Caco-2 (cell line): ENCODE data around the gene CCT8L2. TPM values are rescaled to one million over a fixed set of nuclear protein-coding genes. Genes with fewer than 3 reads are reported as not detected.
"Not testable (repeated sequence)": the region's sequence is repeated elsewhere in the genome, so short reads cannot be mapped to it uniquely, and the experiment has no call there.

ENCODE experiments used
- BruUV-seq: library from RNA; stranded (reverse); fragments of 400-500 nt; replicated peaks from 2 replicates; lab custom pipeline; 2021; lab: Mats Ljungman, UMichigan
- CTCF ChIA-PET: fragments of 300-600 bp; sonication (Branson Sonifier 250); formaldehyde crosslinking; loops from one replicate; lab custom pipeline; 2022; ENCODE audit warnings: antibody characterized with exemption; lab: Charles Lee
- POLR2A ChIA-PET: fragments of 300-600 bp; sonication (Branson Sonifier 250); formaldehyde crosslinking; loops from one replicate; lab custom pipeline; 2022; ENCODE audit warnings: antibody characterized with exemption; lab: Charles Lee
- DNase-seq, 2 experiments: peaks; one replicate each; pipeline versions ENCODE4 v3.0.0 to v3.0.0-alpha.2; 2020 to 2022
- H3K27me3 ChIP-seq: replicated peaks from 2 replicates; pipeline ENCODE4 v1.6.0; 2011; ENCODE audit warnings: low read length; ENCODE audit not compliant: control insufficient read depth, insufficient read depth
- H3K36me3 ChIP-seq: 2 replicates; pipeline ENCODE4 v1.5.1; 2011; ENCODE audit warnings: low read length; ENCODE audit not compliant: control insufficient read depth, insufficient read depth
- H3K4me1 ChIP-seq: fragments of 250-450 bp; sonication (Bioruptor Pico); 2 replicates; pipeline ENCODE4 v1.5.1; 2020; ENCODE audit warnings: mild to moderate bottlenecking
- H3K4me3 ChIP-seq: 2 replicates; pipeline ENCODE4 v1.5.1; 2011; ENCODE audit warnings: low read depth, mild to moderate bottlenecking, control low read depth, low read length
- H3K9me3 ChIP-seq: fragments of 250-450 bp; sonication (Bioruptor Pico); 2 replicates; pipeline ENCODE4 v1.5.1; 2020; ENCODE audit warnings: mild to moderate bottlenecking, moderate library complexity
- H3K27ac Mint-ChIP-seq: one replicate; pipeline ENCODE4 v1.8.0; 2022; ENCODE audit warnings: mixed read lengths; ENCODE audit not compliant: unreplicated experiment
- H3K27me3 Mint-ChIP-seq: one replicate; pipeline ENCODE4 v1.8.0; 2022; ENCODE audit warnings: mixed read lengths; ENCODE audit not compliant: insufficient read depth, unreplicated experiment
- H3K36me3 Mint-ChIP-seq: one replicate; pipeline ENCODE4 v1.8.0; 2022; ENCODE audit warnings: mild to moderate bottlenecking, mixed read lengths; ENCODE audit not compliant: insufficient read depth, unreplicated experiment
- H3K4me1 Mint-ChIP-seq: one replicate; pipeline ENCODE4 v1.8.0; 2022; ENCODE audit warnings: low read depth, mixed read lengths; ENCODE audit not compliant: unreplicated experiment
- H3K4me3 Mint-ChIP-seq: one replicate; pipeline ENCODE4 v1.8.0; 2022; ENCODE audit warnings: mild to moderate bottlenecking, moderate library complexity, mixed read lengths; ENCODE audit not compliant: unreplicated experiment
- H3K9me3 Mint-ChIP-seq: one replicate; pipeline ENCODE4 v1.8.0; 2022; ENCODE audit warnings: mixed read lengths; ENCODE audit not compliant: unreplicated experiment
- CTCF ChIP-seq, 2 experiments: fragments of 200-600 bp in 1 of 2; IDR thresholded peaks; 1 replicate in 1 of 2; 2 replicates in 1 of 2; pipeline versions ENCODE4 v1.5.1 to v1.8.0; 2011 to 2022; ENCODE audit warnings: antibody characterized with exemption in 1 of 2, control low read depth in 1 of 2, inconsistent platforms in 1 of 2, low read depth in 1 of 2, low read length in 1 of 2, mild to moderate bottlenecking in 1 of 2, moderate library complexity in 1 of 2; ENCODE audit not compliant: insufficient read depth in 1 of 2, severe bottlenecking in 1 of 2, unreplicated experiment in 1 of 2
- intact Hi-C: fragments of 100-400 bp; cut with micrococcal nuclease; formaldehyde crosslinking; loops from one replicate; pipeline ENCODE4 v1.10.0; 2022; ENCODE audit not compliant: unreplicated experiment
- total RNA-seq: library from RNA; stranded (reverse); gene quantifications from 2 replicates; pipeline ENCODE4 v1.2.3, GENCODE V29; 2022

The CCT8L2 gene
- total RNA-seq, 1 experiment from 2014 or later: not detected

GRCh38 chr22:16586170-16586569 lies 6.4 kb downstream of the CCT8L2 start:
- Mint-ChIP-seq H3K4me3 (no peak overlapping the region), H3K4me1 (no peaks in the 10 kb centered on the region), H3K27me3 (no peaks in the 10 kb centered on the region), H3K27ac (no peak overlapping the region), H3K36me3 (no peaks in the 10 kb centered on the region), H3K9me3 (no peaks in the 10 kb centered on the region)
- ChIA-PET POLR2A (no interaction called here), CTCF (no interaction called here)
- no peaks in the 10 kb centered on the region for H3K27me3 ChIP-seq
- no peak for DNase-seq
- no peak overlapping the region for H3K4me3 ChIP-seq
- intact Hi-C loops: no loop called here
- H3K36me3 ChIP-seq: no peaks in the 10 kb centered on the region
- H3K4me1 ChIP-seq: no peaks in the 10 kb centered on the region
- TF ChIP-seq CTCF (IDR thresholded peaks at IDR 0.05; ENCODE audit: insufficient read depth in 1 of 2, low read depth in 1 of 2, low read length in 1 of 2, severe bottlenecking in 1 of 2, unreplicated experiment in 1 of 2): no peak
- no peaks in the 10 kb centered on the region for H3K9me3 ChIP-seq
- no TSS peak for BruUV-seq

- H3K4me3 ChIP-seq, H3K9me3 Mint-ChIP-seq, CTCF ChIA-PET, H3K4me1 ChIP-seq, H3K9me3 ChIP-seq, H3K27me3 ChIP-seq, DNase-seq, BruUV-seq, H3K4me1 Mint-ChIP-seq, H3K4me3 Mint-ChIP-seq, H3K27me3 Mint-ChIP-seq, H3K36me3 Mint-ChIP-seq, POLR2A ChIA-PET, H3K36me3 ChIP-seq, H3K27ac Mint-ChIP-seq, intact Hi-C loops: not testable (repeated sequence)
Observed at GRCh38 chr22:16580872-16581271, 11.7 kb downstream of the CCT8L2 start.

- H3K27me3 ChIP-seq, H3K36me3 ChIP-seq, H3K4me3 ChIP-seq, H3K27me3 Mint-ChIP-seq, H3K9me3 ChIP-seq, H3K36me3 Mint-ChIP-seq, CTCF ChIA-PET, H3K27ac Mint-ChIP-seq, BruUV-seq, H3K4me1 ChIP-seq, DNase-seq, H3K4me1 Mint-ChIP-seq, POLR2A ChIA-PET, H3K4me3 Mint-ChIP-seq, H3K9me3 Mint-ChIP-seq, intact Hi-C loops: not testable (repeated sequence)
Observed at GRCh38 chr22:16569240-16569834, 23.3 kb downstream of the CCT8L2 start.

- H3K27ac Mint-ChIP-seq: no peak overlapping the region
- no peaks in the 10 kb centered on the region for H3K4me1 ChIP-seq
- H3K9me3 Mint-ChIP-seq: no peaks in the 10 kb centered on the region
- no peaks in the 10 kb centered on the region for H3K9me3 ChIP-seq
- POLR2A ChIA-PET: no interaction called here
- BruUV-seq: no TSS peak
- no peaks in the 10 kb centered on the region for H3K36me3 ChIP-seq
- H3K36me3 Mint-ChIP-seq: no peaks in the 10 kb centered on the region
- no peaks in the 10 kb centered on the region for H3K4me1 Mint-ChIP-seq
- no peak overlapping the region for H3K4me3 ChIP-seq
- H3K27me3 ChIP-seq: no peaks in the 10 kb centered on the region
- no peaks in the 10 kb centered on the region for H3K27me3 Mint-ChIP-seq
- no peak for DNase-seq
- CTCF ChIA-PET: no interaction called here
- no peak overlapping the region for H3K4me3 Mint-ChIP-seq
- TF ChIP-seq CTCF (IDR thresholded peaks at IDR 0.05; ENCODE audit: insufficient read depth in 1 of 2, low read depth in 1 of 2, low read length in 1 of 2, severe bottlenecking in 1 of 2, unreplicated experiment in 1 of 2): no peak
- intact Hi-C loops: no loop called here
Observed at GRCh38 chr22:16568425-16568758, 24.2 kb downstream of the CCT8L2 start.

- H3K9me3 Mint-ChIP-seq, H3K4me1 ChIP-seq, BruUV-seq, H3K4me1 Mint-ChIP-seq, DNase-seq, POLR2A ChIA-PET, H3K27me3 Mint-ChIP-seq, H3K4me3 Mint-ChIP-seq, H3K27ac Mint-ChIP-seq, H3K9me3 ChIP-seq, H3K36me3 ChIP-seq, intact Hi-C loops, H3K4me3 ChIP-seq, H3K27me3 ChIP-seq, H3K36me3 Mint-ChIP-seq: not testable (repeated sequence)
- CTCF ChIA-PET: interaction anchor here (0.7 kb wide), 1 partner anchor 426 kb away, joined by 3 read pairs; no protein-coding TSS in a partner anchor
Observed at GRCh38 chr22:16567617-16568424, 24.8 kb downstream of the CCT8L2 start.
